Activated gamma-delta T cell treated with anti-CD3 and anti-CD28 coated beads, Interleukin-2, amount 50 U/mL, for 16 hours (primary cell): ENCODE results near the gene MYO10.
"Not testable (repeated sequence)": the region's sequence is repeated elsewhere in the genome, so short reads cannot be mapped to it uniquely, and the experiment has no call there.

Experiments
- DNase-seq: peaks from one replicate; pipeline ENCODE4 v3.0.0-alpha.2; 2020; ENCODE audit warnings: low read depth

MYO10 gene

GRCh38 chr5:16668631-16669030 is 267.5 kb downstream of the MYO10 start:
- no peak for DNase-seq

GRCh38 chr5:16668194-16668593 is 267.9 kb downstream of the MYO10 start:
- no peak for DNase-seq

GRCh38 chr5:16666883-16667398 is 269.1 kb downstream of the MYO10 start:
- no peak for DNase-seq

- no peak for DNase-seq
These were observed 269.8 kb downstream of the MYO10 start for GRCh38 chr5:16666130-16666882.

GRCh38 chr5:16665601-16666000 is 270.5 kb downstream of the MYO10 start:
- DNase-seq = no peak

- DNase-seq = no peak
These were observed 271.7 kb downstream of the MYO10 start for GRCh38 chr5:16664368-16664767.

GRCh38 chr5:16663840-16664239 is 272.2 kb downstream of the MYO10 start:
- no peak for DNase-seq

GRCh38 chr5:16661713-16662112 is 274.4 kb downstream of the MYO10 start:
- no peak for DNase-seq

- DNase-seq = no peak
These were observed 275.1 kb downstream of the MYO10 start for GRCh38 chr5:16660982-16661381.

- no peak for DNase-seq
These were observed 276.6 kb downstream of the MYO10 start for GRCh38 chr5:16659536-16659935.

- DNase-seq = no peak
These were observed 279.4 kb downstream of the MYO10 start for GRCh38 chr5:16656561-16657191.

- DNase-seq = no peak
These were observed 281.3 kb downstream of the MYO10 start for GRCh38 chr5:16654647-16655334.

GRCh38 chr5:16648739-16649138 is 287.3 kb downstream of the MYO10 start:
- not testable (repeated sequence) for DNase-seq

- no peak for DNase-seq
These were observed 291.7 kb downstream of the MYO10 start for GRCh38 chr5:16644301-16644889.

- DNase-seq = no peak
These were observed 293.2 kb downstream of the MYO10 start for GRCh38 chr5:16642867-16643266.

GRCh38 chr5:16639206-16639605 is 296.9 kb downstream of the MYO10 start:
- DNase-seq = no peak

- no peak for DNase-seq
These were observed 307.7 kb downstream of the MYO10 start for GRCh38 chr5:16628376-16628775.

GRCh38 chr5:16626696-16627264 is 309.3 kb downstream of the MYO10 start:
- no peak for DNase-seq

GRCh38 chr5:16625096-16625495 is 311.0 kb downstream of the MYO10 start:
- DNase-seq = no peak

GRCh38 chr5:16619136-16619535 is 317.0 kb downstream of the MYO10 start:
- DNase-seq = no peak

- no peak for DNase-seq
These were observed 317.8 kb downstream of the MYO10 start for GRCh38 chr5:16618138-16618897.
